GM21423 (cell line): ENCODE data around the gene HAUS7.

Experiments
- ATAC-seq: cut with Tn5 transposase; IDR thresholded peaks from one replicate; pipeline ENCODE4 v1.9.1; 2021; ENCODE audit warnings: mild to moderate bottlenecking, moderate library complexity; ENCODE audit not compliant: unreplicated experiment

Gene HAUS7

GRCh38 chrX:153499876-153500275, 29.5 kb upstream of the HAUS7 start:
- no peak for ATAC-seq

GRCh38 chrX:153499341-153499740, 29.0 kb upstream of the HAUS7 start:
- no peak for ATAC-seq

GRCh38 chrX:153498453-153498852, 28.1 kb upstream of the HAUS7 start:
- no peak for ATAC-seq

DNA sequence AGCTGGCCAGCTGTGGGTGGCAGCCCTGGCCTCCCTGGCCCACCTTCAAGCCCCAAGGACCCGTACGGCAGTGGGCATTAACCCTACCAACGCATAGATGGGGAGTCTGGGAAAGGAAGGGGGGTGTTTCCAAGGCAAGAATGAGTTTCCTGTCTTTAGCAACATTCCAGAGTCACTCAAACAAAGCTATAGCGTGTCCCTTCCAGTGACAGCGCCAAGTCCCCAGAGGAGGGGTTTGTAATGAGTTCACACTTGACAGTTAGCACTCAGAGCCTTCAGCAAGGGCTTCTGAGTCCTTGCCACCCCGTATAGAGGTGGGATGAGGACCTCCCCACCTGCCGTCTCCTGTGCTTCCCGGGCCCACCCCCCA, 26.2 kb upstream of the HAUS7 start:
- ATAC-seq = no peak

DNA sequence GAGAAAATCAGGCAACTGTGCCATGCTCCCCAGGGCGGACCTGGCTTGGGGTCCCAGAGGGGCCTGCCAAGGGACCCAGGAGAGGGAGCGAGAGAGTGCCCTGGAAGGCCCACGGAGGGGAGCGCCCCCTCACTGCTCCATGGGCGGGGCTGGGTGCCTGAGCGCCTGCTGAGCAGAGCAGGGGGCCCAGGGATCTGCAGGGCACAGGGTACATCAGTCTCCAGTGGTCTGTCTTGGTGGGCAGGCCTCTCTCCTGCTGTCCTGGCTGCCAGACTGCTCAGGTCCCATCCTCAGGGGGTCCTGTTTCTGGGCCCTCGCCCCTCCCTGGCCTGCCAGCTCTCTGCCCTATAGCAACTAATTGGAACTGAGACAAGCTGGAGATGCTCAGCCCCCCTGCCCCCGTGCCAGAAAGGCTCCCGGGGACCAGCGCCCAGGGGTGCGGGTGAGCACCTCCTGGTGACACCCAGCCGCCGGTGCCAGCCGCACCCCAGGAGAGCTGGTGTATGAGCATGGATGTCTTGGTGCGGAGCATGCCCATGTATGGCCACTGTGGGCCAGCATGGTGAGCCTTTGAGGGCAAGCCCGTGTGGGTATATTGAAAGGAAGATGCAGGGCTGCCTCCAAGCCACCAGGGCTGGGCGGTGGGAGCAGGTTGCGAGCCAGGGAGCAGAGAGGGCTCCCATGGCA, 25.7 kb upstream of the HAUS7 start:
- ATAC-seq = no peak

GRCh38 chrX:153495362-153495751, 25.0 kb upstream of the HAUS7 start:
- ATAC-seq = no peak

GRCh38 chrX:153494541-153495361, 24.4 kb upstream of the HAUS7 start, which contains the start of gene BGN:
BGN (plus strand) TSS chrX:153494980; CDS start chrX:153504632, 9,652 bp downstream.
- no peak for ATAC-seq

- no peak for ATAC-seq
Measured at GRCh38 chrX:153494061-153494460, 23.7 kb upstream of the HAUS7 start.

- ATAC-seq = no peak
Measured at GRCh38 chrX:153493085-153493484, 22.7 kb upstream of the HAUS7 start.

GRCh38 chrX:153492543-153492942, 22.2 kb upstream of the HAUS7 start:
- ATAC-seq = no peak

GRCh38 chrX:153491918-153492317, 21.5 kb upstream of the HAUS7 start:
- no peak for ATAC-seq

DNA sequence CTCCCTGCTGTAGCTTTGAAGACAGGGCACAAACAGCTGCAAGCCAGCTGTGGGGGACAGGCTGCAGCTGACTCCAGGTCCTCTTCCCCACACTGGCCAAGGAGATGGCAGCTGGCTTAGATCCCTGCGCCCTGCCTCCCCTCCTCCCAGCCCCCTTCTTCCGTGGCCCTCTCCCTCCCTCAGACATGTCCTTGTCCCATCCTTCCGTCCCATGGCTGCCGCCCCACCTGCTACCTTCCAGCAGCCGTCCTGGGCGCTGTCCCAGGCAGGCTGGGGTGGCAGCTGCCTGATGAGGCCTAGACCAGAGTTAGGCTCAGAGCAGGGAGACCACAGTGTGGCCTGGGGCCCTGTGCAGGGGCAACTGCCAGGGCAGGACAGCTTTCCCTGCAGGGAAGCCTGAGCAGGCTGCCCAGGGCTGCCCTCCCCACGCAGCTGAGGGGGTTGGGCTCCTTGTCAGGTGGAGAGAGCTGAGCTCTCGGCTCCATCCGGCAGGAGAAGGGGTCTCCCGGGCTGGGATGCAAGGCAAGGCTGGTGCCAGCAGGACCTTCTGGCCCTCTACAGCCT, 21.1 kb upstream of the HAUS7 start:
- ATAC-seq = no peak

DNA sequence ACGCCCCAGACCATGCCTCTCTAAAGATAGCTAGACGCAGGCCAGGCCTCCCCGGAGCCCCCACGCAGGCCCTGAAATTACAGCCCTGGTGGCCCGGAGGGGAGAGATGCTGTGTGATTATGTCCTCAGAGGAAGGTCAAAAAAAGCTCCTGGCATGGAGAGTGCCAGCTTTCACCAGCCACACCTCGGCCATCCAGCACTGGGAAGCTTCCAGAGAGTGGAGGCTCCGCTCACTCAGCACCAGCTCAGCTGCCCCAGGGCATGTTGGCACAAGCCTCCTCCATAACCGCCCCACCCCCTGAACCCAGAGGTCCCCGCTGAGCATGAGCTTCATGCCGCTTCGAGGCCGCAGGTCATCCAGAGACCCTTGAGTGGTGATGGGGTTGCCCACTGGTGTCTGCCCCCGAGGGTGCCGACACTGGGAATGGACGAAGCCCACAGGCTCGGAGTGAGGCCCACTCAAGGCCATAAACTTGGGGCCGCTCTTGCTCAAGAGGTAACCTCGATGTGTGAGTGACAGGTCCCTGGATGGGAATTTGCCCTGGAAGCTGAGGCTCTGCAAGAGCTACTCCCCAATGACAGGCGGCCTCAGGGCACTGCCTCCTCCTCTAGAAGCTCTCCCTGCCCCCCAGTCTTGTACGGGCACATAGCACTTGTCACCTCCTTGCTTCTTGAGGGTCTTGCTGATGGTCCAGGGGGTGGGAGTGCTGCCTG, 20.0 kb upstream of the HAUS7 start:
- no peak for ATAC-seq

- no peak for ATAC-seq
Measured at GRCh38 chrX:153488231-153488914, 18.0 kb upstream of the HAUS7 start.

DNA sequence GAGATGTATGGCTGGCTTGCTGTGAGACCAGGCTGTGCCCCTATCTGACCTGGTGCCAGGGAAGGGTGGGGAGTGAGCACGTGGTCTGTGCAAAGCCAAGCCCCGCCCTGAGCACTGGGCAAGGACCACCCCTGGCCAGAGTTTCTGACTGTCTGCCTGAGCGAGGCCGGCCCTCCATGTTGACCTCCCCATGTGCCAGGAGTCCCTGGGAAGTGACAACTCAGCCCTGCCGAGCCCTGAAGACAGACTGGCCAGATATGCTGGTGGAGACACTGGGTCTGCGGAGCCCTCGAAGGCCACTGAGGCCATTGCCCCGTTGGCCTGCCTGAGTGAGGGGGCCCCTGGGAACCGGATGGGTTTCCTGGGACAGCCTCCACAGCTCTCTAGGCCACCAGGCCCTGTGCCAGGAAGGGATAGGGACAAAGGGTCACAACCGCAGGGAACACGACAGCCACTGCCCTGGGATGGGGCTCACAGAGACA, 17.3 kb upstream of the HAUS7 start:
- no peak for ATAC-seq

DNA sequence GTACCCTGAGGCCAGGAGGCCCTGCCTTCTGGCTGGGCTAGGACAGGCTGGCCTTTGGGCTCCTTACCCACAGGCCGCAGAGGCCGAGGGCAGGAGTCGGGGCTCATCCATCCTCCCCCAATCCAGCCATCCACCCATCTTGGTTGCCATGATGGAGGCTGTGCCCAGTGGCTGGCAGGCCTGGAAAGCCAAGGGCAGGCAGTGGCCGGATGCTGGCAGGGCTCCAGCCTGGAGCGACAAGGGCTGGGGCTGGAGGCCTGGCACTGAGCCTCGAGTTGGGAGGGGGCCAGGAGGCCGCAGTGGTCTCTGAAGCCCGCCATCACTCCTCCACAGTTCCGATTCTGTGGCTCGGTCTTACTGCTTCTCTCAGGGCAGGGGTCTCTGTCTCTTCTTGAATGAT, 15.8 kb upstream of the HAUS7 start:
- no peak for ATAC-seq

DNA sequence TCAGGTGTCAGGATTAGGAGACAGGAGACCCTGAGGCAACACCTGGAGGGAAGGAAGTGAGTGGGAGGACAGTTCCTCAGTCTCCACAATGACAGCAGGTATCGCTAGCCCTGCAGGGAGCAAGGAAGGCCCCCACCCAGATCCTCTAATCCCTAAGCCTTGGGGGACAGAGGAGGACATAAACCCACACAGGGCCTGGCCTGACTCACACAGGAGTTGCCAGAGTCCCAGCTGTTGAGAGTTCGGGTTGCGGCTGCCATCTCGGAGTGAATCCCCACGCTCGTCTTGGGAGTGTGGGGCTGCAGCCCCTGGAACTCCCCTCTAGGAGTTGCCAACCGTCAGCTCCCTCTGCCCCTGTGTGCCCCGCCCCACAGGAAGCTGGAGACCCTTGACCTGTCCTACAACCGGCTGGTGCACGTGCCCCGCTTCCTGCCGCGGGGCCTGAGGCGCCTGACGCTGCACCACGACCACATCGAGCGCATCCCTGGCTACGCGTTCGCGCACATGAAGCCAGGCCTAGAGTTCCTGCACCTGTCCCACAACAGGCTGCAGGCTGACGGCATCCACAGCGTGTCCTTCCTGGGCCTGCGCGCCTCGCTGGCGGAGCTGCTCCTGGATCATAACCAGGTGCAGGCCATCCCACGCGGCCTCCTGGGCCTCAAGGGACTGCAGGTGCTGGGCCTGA, 15.2 kb upstream of the HAUS7 start:
- no peak for ATAC-seq

DNA sequence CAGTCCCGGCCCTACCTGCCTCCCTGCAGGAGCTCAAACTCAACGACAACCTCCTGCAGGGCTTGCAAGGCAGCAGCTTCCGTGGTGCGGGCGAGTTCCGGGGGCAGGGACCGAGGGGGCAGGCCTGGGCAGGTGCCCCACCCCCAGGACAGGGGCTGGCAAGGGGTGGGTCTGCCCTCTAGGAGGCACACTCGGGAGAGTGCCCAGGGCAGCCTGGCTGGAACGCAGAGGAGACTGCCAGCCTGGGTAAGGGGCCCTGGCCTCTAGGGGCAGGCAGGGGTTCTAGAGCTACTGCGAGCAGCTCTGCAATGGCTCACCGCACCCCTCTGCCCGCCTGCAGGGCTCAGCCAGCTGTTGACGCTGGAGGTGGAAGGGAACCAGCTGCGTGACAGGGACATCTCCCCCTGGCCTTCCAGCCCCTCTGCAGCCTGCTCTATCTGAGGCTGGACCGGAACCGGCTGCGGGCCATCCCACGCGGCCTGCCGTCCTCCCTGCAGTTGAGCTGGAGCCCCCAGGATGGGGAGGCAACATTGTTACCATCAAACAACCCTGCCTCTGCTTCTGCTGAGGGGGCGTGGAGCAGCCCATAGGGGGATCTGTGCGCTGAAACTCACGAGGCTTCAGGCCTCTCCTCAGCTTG, 12.1 kb upstream of the HAUS7 start:
- no peak for ATAC-seq

GRCh38 chrX:153481043-153481442, 10.7 kb upstream of the HAUS7 start:
- ATAC-seq = no peak

DNA sequence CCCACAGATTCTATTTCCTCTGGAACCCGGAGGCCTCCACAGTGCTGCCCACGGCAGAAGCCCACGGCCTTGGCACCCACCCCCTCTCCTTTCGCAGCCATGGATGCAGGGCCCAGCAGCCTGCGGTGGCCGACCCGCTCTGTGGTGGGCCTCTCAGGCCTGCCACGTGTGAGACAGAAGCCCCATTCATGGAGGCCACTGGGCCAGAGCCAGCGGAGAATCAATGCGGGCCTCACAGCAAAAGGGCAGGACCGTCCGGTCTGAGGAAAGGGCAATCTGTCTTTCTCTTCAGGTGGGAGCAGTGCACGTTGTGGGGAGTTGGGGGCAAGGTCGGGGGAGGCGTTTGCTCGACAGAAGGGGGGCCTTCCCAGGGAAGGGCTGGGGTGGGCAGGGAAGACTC, 8.4 kb upstream of the HAUS7 start:
- no peak for ATAC-seq
